ENCODE results near the gene MS4A4E.

MS4A4E gene
- 0.05 to 7.8 (median 0.47) reads per million in 18 experiments for total RNA-seq

DNA sequence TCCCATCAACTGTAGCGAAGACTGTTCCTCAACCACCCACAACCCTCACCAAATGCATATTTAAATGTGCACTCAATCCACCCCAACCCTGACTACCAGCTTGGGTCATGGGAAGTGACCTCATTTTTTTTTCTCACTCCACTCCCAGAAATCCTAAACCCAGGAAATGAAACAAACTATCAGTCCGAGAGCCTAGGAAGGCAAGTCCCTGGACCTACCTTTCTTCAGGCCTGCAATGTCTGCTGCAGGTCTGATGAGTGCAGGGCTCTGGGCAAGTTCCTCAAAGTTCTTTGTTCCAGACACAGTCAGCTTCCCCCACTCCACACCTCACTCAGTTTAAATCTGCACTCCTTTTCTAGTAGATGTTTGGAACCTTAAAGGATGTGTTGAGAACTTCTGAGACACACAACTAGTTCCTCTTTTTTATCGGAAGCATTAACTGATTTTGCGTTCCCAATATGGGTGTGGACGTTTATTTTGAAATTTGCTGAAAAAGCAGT, at the start of gene MS4A4E:
MS4A4E (minus strand) TSS at position 398 of the 500 bp plus-strand sequence. CDS start 13,082 bp downstream, outside the sequence.
- DNase-seq: peak; percentile 16 to 76

DNA sequence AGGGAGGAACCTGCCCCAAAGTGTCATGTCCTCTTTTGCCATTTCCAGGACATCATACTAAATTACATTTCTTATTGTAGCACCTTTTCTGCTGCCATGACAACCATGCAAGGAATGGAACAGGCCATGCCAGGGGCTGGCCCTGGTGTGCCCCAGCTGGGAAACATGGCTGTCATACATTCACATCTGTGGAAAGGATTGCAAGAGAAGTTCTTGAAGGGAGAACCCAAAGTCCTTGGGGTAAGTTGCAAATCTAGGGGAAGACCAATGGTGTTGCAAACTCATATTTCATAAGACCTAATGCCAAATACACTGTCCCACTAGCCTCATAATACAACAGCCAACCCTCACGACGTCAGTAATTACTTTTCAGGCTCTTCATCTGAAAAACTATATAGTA, 49.2 kb upstream of the MS4A4E start:
- DNase-seq: no peak

GRCh38 chr11:60288531-60288930, 45.6 kb upstream of the MS4A4E start:
- DNase-seq: no peak

GRCh38 chr11:60285411-60286126, 42.6 kb upstream of the MS4A4E start:
- DNase-seq: peak; percentile 29 to 52

- DNase-seq: peak; percentile 79 to 88
Observed at GRCh38 chr11:60282286-60282685, 39.3 kb upstream of the MS4A4E start.

DNA sequence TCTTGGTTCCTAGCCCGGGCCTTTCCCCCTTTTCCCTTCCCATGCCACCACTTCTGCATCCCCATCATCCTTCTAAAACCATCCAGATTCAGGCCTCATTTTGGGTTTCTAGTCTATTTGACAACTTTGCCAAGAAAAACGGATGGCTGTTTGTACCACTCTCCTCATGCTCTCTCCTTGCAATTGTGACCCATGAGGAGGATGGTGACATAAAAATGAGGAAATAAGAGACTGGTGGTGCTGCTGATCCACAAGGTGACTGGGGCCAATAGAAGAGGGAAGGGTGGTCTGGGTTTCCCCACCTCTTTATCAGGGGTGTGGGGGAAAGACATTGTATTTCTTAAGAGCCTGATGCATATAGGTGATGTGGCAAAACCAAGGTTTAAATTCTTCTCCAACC, 38.5 kb upstream of the MS4A4E start:
- DNase-seq: peak; percentile 62 to 70

DNA sequence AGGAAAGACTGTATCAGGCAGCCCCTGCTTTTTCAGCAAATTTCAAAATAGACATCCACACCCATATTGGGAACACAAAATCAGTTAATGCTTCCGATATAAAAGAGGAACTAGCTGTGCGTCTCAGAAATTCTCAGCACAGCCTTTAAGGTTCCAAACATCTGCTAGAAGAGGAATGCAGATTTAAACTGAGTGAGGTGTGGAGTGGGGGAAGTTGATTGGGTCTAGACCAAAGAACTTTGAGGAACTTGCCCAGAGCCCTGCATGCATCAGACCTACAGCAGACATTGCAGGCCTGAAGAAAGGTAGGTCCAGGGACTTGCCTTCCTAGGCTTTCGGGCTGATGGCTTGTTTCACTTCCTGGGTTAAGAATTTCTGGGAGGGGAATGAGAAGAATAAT, 37.5 kb upstream of the MS4A4E start, which contains the start of gene MS4A4A:
MS4A4A (plus strand) TSS at position 255 of the 400 bp plus-strand sequence; CDS start at position 265, 10 bp downstream.
- DNase-seq: peak; percentile 68 to 90

DNA sequence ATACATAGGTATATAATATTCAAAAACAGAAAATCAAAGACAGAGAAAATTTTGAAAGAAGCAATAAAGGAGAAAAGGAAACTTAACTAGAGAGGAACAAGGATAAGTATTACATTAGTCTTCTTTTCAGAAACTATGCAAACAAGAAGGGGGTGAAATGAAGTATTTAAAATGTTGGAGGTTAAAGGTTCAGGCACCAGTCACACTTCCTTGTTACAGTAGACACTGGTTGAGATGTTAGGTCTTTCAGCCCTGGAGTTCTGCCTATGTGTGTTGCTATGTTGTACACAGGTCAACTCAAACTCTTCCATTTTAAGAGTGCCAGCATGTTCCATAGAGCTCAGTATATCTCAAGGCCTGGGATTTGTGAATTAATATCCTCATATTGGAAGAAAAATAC, 31.5 kb upstream of the MS4A4E start:
- peak; percentile 50 to 69 for DNase-seq

DNA sequence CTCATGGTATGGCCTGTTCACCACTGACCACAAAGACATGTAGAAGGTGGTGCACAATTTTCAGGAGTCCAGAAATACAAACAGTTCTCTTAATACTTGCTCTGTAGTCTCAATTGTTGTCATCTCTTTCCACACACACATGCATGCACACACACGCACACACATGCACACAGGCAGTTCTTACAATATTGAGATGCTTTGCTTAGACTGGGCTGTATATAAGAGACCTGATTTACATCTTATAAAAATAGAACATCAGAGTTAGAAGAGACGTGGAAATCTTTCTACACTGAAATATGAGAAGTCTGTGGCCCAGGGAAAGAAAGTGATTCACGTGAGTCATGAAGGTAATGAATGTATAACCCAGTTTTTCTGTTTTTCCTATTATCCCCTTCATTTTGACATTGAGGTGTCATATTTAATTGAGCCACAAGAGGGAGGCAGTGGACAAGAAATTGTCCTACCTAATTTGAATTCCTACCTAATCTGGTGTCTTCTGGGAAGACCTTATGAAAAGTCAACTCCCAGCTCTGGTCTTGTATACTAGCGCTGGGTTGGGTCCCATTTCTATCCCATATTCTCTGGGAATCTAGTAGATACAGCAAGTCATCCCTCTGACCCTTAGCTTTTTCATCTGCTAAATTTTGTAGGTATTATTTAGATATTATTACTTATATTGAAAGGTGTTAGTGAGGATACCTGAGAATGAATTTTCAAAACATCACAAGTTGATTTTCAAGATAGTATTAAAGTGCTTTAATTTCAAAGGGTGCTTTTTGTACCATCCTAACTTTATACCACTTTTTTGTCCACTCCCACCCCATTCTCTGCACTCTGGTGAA, 22.7 kb upstream of the MS4A4E start:
- peak; percentile 65 to 81 for DNase-seq

- DNase-seq: no peak
Observed at GRCh38 chr11:60264644-60265043, 21.7 kb upstream of the MS4A4E start.

- DNase-seq: peak; percentile 64 to 67
Observed at GRCh38 chr11:60263402-60263801, 20.5 kb upstream of the MS4A4E start.

GRCh38 chr11:60261014-60261413, 18.1 kb upstream of the MS4A4E start:
- no peak for DNase-seq

GRCh38 chr11:60257956-60258722, 15.2 kb upstream of the MS4A4E start:
- DNase-seq: no peak

- DNase-seq: peak in 1 of 2 donors; percentile 37
Observed at GRCh38 chr11:60252213-60253108, 9.5 kb upstream of the MS4A4E start.

- peak; percentile 52 to 67 for DNase-seq
Observed at GRCh38 chr11:60251485-60252212, 8.7 kb upstream of the MS4A4E start.

DNA sequence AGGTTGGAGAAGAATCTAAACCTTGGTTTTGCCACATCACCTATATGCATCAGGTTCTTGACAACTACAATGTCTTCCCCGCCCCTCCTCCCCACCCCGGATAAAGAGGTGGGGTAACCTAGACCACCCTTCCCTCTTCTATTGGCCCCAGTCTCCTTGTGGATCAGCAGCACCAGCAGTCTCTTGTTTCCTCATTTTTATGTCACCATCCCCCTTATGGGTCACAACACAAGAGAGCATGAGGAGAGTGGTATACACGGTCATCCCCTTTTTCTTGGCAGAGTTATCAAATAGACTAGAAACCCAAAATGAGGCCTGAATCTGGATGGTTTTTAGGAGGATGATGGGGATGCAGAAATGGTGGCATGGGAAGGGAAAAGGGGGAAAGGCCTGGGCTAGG, 1.2 kb downstream of the MS4A4E start:
- DNase-seq: no peak

GRCh38 chr11:60240662-60241061, 2.3 kb downstream of the MS4A4E start:
- no peak for DNase-seq

DNA sequence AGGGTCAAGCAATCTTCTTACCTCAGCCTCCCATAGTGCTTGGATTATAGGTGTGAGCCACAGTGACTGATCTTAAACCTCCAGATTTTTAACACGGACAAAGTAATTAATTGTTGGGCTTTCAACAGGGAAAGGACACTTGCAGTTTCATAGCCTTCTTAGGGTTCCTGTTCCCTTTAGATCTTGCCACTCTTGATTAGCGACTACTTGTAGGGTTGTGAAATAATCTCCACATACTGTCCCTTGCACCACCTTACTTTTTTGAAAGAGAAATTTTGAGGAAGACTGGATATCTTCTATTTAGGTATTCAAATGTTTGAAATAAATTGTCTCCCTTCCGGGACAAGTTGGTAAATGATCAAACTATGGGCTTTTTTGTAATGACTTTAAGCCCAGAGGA, 7.6 kb downstream of the MS4A4E start:
- DNase-seq: peak; percentile 49 to 77

- DNase-seq: peak in 1 of 2 donors; percentile 10
Observed at GRCh38 chr11:60230681-60231080, 12.3 kb downstream of the MS4A4E start.

- no peak for DNase-seq
Observed at GRCh38 chr11:60222141-60222540, 20.8 kb downstream of the MS4A4E start.

DNA sequence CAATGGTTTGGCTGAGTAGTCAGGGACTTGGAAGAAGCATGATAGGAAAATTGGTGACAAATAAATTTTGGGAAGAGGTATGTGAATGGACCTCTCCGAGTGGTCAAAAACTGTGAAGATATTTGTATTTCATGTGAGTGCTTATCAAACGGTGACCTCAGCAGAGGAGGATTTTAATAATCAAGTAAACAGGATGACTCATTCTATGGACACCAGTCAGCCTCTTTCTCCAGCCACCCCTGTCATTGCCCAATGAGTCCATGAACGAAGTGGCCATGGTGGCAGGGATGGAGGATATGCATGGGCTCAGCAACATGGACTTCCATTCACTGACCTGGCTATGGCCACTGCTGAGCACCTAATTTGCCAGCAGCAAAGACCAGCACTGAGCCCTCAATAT, 21.2 kb downstream of the MS4A4E start:
- DNase-seq: peak; percentile 20 to 28

All from inflammatory macrophage (primary cell).